GM04504 (cell line): Measurements from ENCODE around the gene OR51B6.
"Not testable (repeated sequence)": the region's sequence is repeated elsewhere in the genome, so short reads cannot be mapped to it uniquely, and the experiment has no call there.

Experiments used
- DNase-seq: peaks from one replicate; pipeline ENCODE4 v3.0.0-alpha.2; 2012; ENCODE audit warnings: low read depth

The OR51B6 gene

DNA sequence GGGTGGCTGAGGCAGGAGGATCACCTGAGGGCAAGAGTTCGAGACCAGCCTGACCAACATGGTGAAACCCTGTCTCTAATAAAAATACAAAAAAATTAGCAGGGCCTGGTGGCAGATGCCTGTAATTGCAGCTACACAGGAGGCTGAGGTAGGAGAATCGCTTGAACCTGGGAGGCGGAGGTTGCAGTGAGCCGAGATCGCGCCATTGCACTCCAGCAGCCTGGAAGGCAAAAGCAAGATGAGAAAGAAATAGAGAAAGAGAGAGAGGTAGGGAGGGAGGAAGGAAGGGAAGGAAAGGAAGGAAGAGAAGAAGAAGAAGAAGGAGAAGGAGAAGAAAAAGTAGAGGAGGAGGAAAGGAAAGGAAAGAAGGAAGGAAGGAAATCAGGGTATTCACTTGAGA is 15.1 kb downstream of the OR51B6 start:
- DNase-seq, result not testable (repeated sequence)

DNA sequence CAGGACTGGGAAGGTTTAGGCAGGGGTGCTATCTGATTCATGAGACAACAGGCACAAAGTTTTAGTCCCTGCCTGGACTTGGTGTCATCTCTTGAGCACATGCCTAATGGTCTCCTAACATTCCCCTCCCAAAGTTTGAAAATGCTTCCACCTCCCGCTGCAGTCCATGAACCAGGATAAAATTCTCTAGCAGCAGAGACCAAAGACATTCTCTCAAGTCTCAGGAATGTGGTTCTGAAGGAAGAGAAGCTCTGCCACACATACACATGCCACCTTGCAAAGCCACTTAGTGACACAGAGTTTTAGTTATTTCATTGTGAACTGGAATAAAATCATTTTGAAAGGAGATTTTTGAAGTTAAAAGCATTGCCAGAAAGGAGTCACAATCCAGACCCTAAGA is 15.5 kb downstream of the OR51B6 start:
- no peak for DNase-seq

DNA sequence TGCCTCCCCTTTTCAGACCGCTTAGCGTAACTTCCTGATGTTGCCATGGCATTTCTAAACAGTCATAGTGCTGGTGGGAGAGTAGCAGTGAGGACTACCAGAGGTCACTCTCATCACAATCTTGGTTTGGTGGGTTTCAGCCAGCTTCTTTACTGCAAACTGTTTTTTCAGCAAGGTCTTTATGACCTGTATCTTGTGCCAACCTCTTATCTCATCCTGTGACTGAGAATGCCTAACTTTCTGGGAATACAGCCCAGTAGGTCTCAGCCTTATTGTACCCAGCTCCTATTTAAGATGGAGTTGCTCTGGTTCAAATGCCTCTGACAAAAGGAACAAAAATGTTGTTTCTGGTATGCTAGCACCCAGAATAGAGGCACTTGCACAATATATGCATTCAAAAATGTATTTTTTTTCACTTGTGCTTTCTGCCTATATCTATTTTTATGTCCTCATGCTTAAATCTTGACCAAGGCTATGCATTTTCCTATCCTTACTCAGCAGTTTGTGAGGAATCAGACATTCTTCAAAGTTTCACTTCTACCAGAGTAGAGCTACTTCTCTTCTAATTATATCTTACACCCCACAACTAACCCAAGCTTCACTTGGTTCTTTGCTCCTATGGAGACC is 16.3 kb downstream of the OR51B6 start:
- peak; percentile 29 for DNase-seq

DNA sequence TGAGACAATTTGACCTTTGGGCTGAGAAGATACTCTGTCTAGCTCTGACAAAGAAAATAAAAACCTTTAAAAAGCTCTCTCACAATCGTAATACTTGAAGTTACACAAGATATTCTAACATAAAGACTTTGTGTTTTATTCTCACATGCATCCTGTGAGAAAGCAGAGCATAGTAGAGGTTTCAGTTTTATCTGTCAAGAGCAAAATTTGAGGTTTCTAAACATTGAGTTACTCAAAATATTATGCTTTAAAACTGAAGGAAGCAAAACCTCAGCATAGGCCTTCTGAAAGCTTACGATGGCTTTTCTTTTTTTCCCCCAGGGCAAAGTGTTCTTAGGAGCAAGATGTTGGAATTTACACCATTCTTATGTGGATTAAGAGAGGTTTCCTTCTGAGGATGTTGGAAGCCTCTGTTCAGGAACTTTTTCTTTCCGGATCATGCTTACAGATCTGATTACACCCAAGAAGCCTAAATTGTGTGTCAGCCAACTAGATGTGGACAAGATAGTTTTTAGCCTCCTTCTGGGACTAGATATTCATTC is 17.3 kb downstream of the OR51B6 start:
- DNase-seq, result no peak

DNA sequence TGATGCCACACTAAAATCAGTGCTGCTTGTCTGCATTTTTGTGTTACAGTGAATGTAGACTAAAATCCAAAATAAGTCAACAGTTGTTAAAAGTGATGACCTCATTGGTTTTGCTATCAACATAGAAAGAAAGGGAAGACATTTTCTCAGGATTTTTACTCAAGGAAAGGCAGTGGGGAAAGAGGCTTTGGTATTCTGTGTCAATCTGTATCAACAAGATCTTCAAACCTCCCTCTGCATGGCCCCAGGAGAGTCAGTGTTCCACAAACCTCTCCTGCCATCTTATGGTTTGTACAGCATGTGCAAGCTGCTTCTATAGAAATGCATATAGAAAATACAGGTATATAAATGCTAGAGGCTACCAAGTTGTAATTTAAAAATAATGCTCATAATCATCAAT is 18.5 kb downstream of the OR51B6 start:
- DNase-seq, result peak; percentile 34

DNA sequence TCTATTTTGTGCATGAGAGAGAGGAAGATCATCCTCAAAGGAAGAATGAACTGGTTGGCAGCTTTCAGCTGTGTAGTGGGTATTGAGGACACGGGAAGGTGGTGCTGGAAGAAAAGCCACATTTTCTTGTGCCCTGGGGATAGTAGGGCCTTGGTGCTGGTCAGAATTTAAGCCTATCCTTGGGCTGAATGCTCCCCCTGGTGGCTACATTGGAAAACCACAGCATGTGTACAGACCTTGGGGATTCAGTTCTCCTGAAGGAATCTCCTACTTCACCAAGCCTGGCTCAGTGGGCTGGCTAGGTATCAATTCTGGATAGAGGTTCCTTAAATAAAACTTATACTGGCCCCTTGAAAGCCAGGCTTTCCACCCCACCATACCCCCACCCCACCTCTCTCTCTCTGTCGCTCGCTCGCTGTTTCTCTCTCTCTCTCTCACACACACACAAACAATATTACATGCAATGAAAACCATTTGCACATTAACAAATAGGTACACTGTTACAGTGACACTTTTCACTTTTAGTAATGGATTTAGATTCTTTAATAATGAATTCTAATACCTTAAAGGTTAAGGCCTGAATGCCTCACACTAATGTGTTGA is 29.5 kb downstream of the OR51B6 start:
- DNase-seq, result peak; percentile 46

DNA sequence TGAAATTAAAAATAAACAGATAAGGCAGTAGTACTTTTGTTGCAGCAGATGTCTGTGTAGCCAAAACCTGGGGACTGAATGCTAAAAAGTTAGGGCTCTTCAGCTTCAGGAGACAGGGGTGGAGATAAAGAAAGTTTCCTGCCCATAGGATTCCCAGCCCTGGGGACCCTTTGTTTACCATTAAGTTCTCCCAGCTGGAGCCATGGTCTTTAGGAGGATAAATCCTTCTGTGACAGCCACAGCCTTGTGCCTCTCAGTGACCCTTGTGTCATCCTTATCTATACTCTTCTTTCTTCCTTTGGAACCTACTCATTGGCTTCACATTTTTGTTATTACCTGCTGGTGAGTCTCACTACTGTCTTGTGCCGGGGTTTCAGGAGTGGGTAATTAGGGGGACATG is 32.3 kb downstream of the OR51B6 start, which contains the start of gene OR51M1:
Gene OR51M1, plus strand, starts transcription at position 237 of the 400 bp plus-strand sequence. CDS start 5,587 bp downstream, outside the sequence.
- no peak for DNase-seq

DNA sequence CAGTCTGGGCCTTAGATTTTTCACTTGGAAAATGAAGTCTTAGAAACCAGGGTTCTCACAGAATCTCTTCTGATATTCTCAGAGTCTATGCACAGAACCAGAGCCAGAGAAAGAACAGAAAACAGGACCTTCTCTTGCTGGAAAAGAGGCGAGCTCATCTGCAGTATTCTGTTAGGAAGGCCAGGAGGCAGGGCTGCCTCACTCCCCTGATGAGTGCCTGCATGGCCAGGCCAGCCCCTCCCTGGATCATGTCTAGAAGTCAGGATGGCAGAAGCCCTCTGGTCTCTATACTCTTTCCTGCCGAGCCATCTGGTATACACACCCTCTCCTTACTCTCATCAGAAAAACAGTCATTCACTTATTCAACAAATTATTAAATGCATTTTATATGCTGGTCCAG is 33.0 kb downstream of the OR51B6 start:
- no peak for DNase-seq

DNA sequence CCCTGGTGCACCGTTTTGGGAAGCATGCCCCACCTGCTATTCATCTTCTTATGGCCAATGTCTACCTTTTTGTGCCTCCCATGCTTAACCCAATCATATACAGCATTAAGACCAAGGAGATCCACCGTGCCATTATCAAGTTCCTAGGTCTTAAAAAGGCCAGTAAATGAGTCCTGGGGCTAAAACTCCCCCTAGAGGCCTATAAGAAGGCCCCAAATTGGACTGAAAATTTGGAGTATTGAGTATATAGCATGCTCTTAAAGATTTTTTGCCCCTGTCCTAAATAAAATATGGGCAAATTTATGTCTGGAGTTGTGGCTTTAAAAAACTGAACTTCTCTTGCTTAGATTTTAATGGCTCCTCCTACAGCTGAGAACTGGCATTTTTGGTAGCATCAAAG is 38.9 kb downstream of the OR51B6 start:
- DNase-seq, result no peak

DNA sequence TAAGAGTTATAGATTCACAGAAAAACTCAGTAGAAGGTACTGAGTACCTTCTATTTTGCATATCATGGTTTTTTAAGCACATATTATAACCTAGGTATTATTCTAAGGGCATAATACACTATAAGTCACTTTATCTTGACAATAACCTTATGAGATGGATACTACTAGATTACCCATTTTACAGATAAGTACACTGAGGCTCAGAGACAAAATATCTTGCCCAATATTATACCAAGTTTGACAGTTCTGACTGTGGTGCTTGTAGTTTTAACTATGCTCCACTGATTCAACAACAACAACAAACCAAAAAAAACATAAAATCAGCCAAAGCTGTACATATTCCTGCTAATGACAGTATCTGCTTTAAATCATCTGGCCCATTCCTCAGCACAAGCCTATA is 42.8 kb downstream of the OR51B6 start:
- DNase-seq, result no peak

DNA sequence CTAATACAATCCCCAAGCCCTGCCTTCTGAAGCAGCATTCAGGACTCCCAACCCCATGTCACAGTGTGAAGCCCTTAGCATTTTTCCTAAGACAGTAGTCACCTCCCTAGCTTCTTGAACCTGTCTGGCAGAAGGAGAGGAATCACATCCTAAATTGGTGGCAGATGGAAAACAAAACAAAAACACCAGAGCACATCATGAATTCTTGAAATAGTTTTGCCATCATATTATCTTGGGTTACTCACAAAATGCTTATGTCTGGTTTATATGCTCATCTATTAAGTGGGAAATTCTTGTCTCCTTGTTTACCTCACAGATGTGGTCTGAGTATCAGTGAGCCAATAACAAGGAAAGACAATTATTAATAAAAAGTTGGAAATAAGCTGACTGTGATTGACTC is 47.6 kb downstream of the OR51B6 start:
- DNase-seq, result no peak
